Stomach (tissue), 9 donors: ENCODE measurements around the gene PUM2. TPM values are rescaled to one million over a fixed set of nuclear protein-coding genes. Genes with fewer than 3 reads are reported as not detected.
"Not testable (repeated sequence)": the region's sequence is repeated elsewhere in the genome, so short reads cannot be mapped to it uniquely, and the experiment has no call there.

ENCODE experiments used
- DNase-seq, 2 donors: peaks; one replicate each; pipeline versions ENCODE4 v3.0.0 to v3.0.0-alpha.2; 2013 to 2019
- H3K27ac ChIP-seq, 5 donors: fragments of 200-600 bp in 4 of 5; sonication (generic) in 4 of 5; one replicate each; pipeline ENCODE4 v1.5.1; 2013 to 2019; ENCODE audit warnings: mild to moderate bottlenecking in 1 of 5, moderate library complexity in 1 of 5
- H3K27me3 ChIP-seq, 3 donors: fragments of 200-600 bp; sonication (generic); one replicate each; pipeline ENCODE4 v1.5.1; 2017 to 2019; ENCODE audit warnings: mixed run types in 1 of 3
- H3K36me3 ChIP-seq, 4 donors: fragments of 200-600 bp; sonication (generic); 1 replicate in 3 of 4; 2 replicates in 1 of 4; pipeline ENCODE4 v1.5.1; 2016 to 2019
- H3K4me1 ChIP-seq, 4 donors: fragments of 200-600 bp; sonication (generic); one replicate each; pipeline ENCODE4 v1.5.1; 2016 to 2019
- H3K4me3 ChIP-seq, 4 donors: fragments of 200-600 bp; sonication (generic) in 3 of 4; one replicate each; pipeline ENCODE4 v1.5.1; 2016 to 2019; ENCODE audit warnings: mild to moderate bottlenecking in 1 of 4
- H3K9me3 ChIP-seq, 4 donors: fragments of 200-600 bp; sonication (generic); one replicate each; pipeline ENCODE4 v1.5.1; 2016 to 2019
- EP300 ChIP-seq: sonication (generic); formaldehyde crosslinking; IDR thresholded peaks from one replicate; pipeline ENCODE4 v1.6.1; 2017; ENCODE audit warnings: antibody characterized with exemption
- POLR2A ChIP-seq, 4 donors: fragments of 450-650 bp; IDR thresholded peaks; one replicate each; pipeline ENCODE4 v1.6.1; 2016; ENCODE audit warnings: antibody characterized with exemption in 4 of 4, control low read depth in 2 of 4, mild to moderate bottlenecking in 1 of 4, moderate library complexity in 1 of 4
- POLR2AphosphoS5 ChIP-seq, 3 donors: sonication (generic); formaldehyde crosslinking; IDR thresholded peaks; one replicate each; pipeline ENCODE4 v1.6.1; 2016; ENCODE audit warnings: antibody characterized with exemption in 3 of 3
- WGBS, 5 donors: extraction: QIAGEN DNeasy Blood & Tissue Kit in 3 of 5; methylation state at CpG; one replicate each; pipeline versions ENCODE4 v1.1.5 to v1.1.7; 2013 to 2018; 5-methylcytosine and 5-hydroxymethylcytosine counted together
- intact Hi-C: fragments of 100-400 bp; cut with DNase I; formaldehyde crosslinking; loops from one replicate; pipeline ENCODE4 v1.15.1; 2023; ENCODE audit warnings: low total_unique reads
- polyA plus RNA-seq, 3 donors: library from polyadenylated mRNA; stranded (reverse); fragments of 200-250 nt; gene quantifications; one replicate each; pipeline ENCODE4 v1.2.3, GENCODE V29; 2013
- total RNA-seq, 5 donors: library from RNA; depleted of rRNA; stranded (reverse); fragments of >200 nt; gene quantifications; one replicate each; pipeline versions ENCODE4 v1.1.0 to v1.2.3, GENCODE V29; 2014 to 2016
- TF ChIP-seq, protein P1 (sequence below), 7 experiments: fragments of 450-650 bp in 4 of 7; fragments of 200-600 bp in 3 of 7; sonication (generic) in 3 of 7; IDR thresholded peaks; one replicate each; pipeline ENCODE4 v1.5.1; 2016 to 2019; ENCODE audit warnings: antibody characterized with exemption in 7 of 7, control low read depth in 2 of 7, mild to moderate bottlenecking in 1 of 7
- donor health status: healthy with polysubstance abuse.
- donor health status: Bipolar disorder and iron deficiency.
- donor health status: healthy.

The PUM2 gene
- total and polyA plus RNA-seq, 8 donors, result 20.9 to 128 (median 39.7) TPM

DNA sequence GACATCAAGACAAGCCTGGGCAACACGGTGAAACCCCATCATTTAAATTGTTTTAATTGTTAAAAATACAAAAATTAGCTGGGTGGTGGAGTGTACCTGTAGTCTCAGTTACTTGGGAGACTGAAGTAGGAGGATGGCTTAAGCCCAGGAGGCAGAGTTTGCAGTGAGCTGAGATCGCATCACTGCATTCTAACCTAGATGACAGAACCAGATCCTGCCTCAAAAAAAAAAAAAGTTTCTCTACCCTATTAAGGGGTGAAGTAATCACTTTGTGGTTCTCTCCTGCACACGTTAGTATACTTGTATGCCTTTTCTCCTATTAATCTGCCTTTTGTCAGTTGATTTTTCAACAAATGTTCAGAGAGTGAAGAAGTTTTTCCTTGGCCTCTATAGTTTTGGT lies 18.1 kb upstream of the PUM2 start:
- Histone ChIP-seq H3K4me1 (peaks cover 0 to 5% (median 2%) of the 10 kb centered on the region in 4 donors), H3K27ac (no peak overlapping the region), H3K36me3 (no peaks in the 10 kb centered on the region), H3K27me3 (no peaks in the 10 kb centered on the region), H3K4me3 (no peak overlapping the region), H3K9me3 (peaks cover 0 to 6% (median 3%) of the 10 kb centered on the region in 4 donors)
- no peak for DNase-seq
- intact Hi-C loops, result no loop called here
- TF ChIP-seq POLR2AphosphoS5 (IDR thresholded peaks at IDR 0.05) (no peak), EP300 (no peak)
- TF ChIP-seq, protein P1, sequence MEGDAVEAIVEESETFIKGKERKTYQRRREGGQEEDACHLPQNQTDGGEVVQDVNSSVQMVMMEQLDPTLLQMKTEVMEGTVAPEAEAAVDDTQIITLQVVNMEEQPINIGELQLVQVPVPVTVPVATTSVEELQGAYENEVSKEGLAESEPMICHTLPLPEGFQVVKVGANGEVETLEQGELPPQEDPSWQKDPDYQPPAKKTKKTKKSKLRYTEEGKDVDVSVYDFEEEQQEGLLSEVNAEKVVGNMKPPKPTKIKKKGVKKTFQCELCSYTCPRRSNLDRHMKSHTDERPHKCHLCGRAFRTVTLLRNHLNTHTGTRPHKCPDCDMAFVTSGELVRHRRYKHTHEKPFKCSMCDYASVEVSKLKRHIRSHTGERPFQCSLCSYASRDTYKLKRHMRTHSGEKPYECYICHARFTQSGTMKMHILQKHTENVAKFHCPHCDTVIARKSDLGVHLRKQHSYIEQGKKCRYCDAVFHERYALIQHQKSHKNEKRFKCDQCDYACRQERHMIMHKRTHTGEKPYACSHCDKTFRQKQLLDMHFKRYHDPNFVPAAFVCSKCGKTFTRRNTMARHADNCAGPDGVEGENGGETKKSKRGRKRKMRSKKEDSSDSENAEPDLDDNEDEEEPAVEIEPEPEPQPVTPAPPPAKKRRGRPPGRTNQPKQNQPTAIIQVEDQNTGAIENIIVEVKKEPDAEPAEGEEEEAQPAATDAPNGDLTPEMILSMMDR (IDR thresholded peaks at IDR 0.05), result no peak
- 72 to 80% (median 77%) methylated on average over 3 of the region's 3 CpGs for WGBS, 5 donors

DNA sequence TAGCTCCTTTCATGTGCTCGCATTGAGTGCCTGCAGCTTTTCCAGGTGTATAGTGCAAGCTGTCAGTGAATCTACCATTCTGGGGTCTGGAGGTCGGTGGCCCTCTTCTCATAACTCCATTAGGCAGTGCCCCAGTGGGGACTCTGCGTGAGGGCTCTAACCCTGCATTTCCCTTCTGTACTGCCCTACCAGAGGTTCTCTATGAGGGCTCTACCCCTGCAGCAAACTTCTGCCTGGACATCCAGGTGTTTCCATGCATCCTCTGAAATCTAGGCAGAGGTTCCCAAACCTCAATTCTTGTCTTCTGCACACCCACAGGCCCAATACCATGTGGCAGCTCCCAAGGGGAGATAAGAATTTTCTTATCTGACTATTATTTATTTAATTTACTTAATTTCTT lies 17.3 kb upstream of the PUM2 start:
- H3K4me3 ChIP-seq, H3K27me3 ChIP-seq, H3K27ac ChIP-seq, H3K9me3 ChIP-seq, intact Hi-C loops, DNase-seq, H3K4me1 ChIP-seq, H3K36me3 ChIP-seq: not testable (repeated sequence)
- 85 to 94% (median 88%) methylated on average over 3 of the region's 3 CpGs for WGBS, 5 donors

DNA sequence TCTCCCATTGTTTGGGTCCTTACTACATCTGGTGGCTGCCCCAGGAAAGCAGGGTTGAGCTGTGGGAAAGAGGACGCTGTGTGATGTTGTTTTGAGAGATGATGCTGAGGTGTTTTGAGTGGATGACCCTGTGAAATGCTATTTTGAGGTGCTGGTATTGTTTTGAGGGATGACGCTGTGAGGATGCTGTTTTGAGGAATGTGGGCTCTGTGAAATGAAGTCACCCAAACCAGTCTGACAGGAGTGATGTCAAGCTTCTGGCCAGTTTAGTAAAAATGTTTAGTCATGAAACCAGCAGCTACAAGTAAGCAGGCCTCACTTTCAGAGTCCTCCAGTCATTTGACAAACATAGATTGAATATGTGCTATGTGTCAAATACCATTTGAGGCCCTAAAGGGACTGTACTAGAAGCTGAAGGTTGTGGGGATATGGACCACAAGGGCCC lies 16.1 kb upstream of the PUM2 start:
- no peak for DNase-seq
- Histone ChIP-seq H3K27me3 (no peaks in the 10 kb centered on the region), H3K4me3 (no peak overlapping the region), H3K4me1 (peaks cover 0 to 3% (median 1%) of the 10 kb centered on the region in 4 donors), H3K27ac (no peak overlapping the region), H3K36me3 (no peaks in the 10 kb centered on the region), H3K9me3 (peaks cover 0 to 6% (median 3%) of the 10 kb centered on the region in 4 donors)
- intact Hi-C loops, result no loop called here
- TF ChIP-seq POLR2A (IDR thresholded peaks at IDR 0.05) (no peak), POLR2AphosphoS5 (IDR thresholded peaks at IDR 0.05) (no peak)
- 66 to 86% (median 85%) methylated on average over 2 of the region's 2 CpGs for WGBS, 5 donors

DNA sequence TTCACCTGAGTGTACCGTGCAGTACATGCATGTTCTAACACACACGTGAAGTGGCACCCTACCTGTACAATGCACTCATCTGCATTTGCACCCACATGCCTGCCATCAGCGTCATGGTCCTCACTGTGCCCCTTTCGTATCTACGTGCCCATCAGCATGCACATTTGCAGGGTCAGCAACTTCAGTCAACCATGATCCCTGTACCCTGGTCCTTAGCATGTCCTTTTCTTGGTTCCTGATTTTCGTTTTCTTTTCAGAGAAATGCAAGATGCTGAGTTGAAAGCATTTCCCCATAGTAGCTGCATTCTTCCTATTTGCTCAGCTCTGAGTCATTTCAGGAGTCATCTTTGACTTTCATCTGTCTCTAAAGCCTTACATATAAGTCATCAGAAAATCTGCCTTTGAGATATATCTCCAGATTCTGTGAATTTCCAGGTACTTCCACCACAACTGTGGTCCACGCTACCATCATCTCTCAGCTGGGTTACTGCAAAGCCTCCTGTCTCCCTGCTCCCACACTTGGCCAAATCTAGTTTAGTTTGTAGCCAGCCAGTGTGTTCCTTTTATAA lies 14.7 kb upstream of the PUM2 start:
- H3K9me3 ChIP-seq, result peaks cover 0 to 6% (median 3%) of the 10 kb centered on the region in 4 donors
- H3K27ac ChIP-seq, result no peak overlapping the region
- no peaks in the 10 kb centered on the region for H3K36me3 ChIP-seq
- no peak for DNase-seq
- H3K4me3 ChIP-seq, result no peak overlapping the region
- peaks cover 0 to 3% (median under 1%) of the 10 kb centered on the region in 4 donors for H3K4me1 ChIP-seq
- H3K27me3 ChIP-seq, result no peaks in the 10 kb centered on the region
- intact Hi-C loops, result no loop called here
- TF ChIP-seq POLR2AphosphoS5 (IDR thresholded peaks at IDR 0.05), result no peak
- no peak for TF ChIP-seq POLR2A (IDR thresholded peaks at IDR 0.05)
- TF ChIP-seq EP300, result no peak
- TF ChIP-seq, protein P1 (IDR thresholded peaks at IDR 0.05), result no peak
- WGBS, 5 donors, result 82 to 91% (median 86%) methylated on average over 7 of the region's 7 CpGs

DNA sequence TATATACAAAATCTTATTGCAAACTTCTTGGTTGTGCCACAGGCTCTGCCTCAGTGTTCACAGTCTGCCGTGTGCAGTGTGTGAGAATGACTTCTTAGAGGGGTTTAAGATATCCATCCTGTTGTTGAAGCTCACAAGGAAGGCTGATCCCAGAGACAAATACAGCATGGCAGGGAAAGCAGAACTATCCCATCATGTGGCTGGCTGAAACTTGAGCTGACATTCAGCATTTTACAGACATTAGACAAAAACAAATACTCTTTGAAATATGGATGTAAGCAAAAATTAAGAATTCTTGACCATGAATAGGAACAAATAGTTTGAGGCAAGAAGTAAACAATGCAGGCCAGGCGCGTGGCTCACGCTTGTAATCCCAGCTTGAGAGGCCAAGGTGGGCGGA lies 12.9 kb upstream of the PUM2 start:
- peaks cover 0 to 16% (median 4%) of the 10 kb centered on the region in 4 donors for H3K4me1 ChIP-seq
- 91 to 98% (median 92%) methylated on average over 5 of the region's 5 CpGs for WGBS, 5 donors
- intact Hi-C loops, result no loop called here
- no peaks in the 10 kb centered on the region for H3K27me3 ChIP-seq
- H3K27ac ChIP-seq, result no peak overlapping the region
- H3K36me3 ChIP-seq, result no peaks in the 10 kb centered on the region
- TF ChIP-seq EP300 (no peak), POLR2AphosphoS5 (IDR thresholded peaks at IDR 0.05) (no peak), POLR2A (IDR thresholded peaks at IDR 0.05) (no peak)
- TF ChIP-seq, protein P1 (IDR thresholded peaks at IDR 0.05), result no peak
- no peak overlapping the region for H3K4me3 ChIP-seq
- H3K9me3 ChIP-seq, result peaks cover 0 to 6% (median 3%) of the 10 kb centered on the region in 4 donors
- no peak for DNase-seq
